GM19193 (cell line): Measurements from ENCODE around the gene ZNF500.

Source experiments
- POLR2A ChIP-seq: IDR thresholded peaks from 4 replicates; pipeline ENCODE4 v1.6.1; 2011; ENCODE audit not compliant: insufficient read depth, insufficient read length; ENCODE audit errors: extremely low read depth

ZNF500 gene

DNA sequence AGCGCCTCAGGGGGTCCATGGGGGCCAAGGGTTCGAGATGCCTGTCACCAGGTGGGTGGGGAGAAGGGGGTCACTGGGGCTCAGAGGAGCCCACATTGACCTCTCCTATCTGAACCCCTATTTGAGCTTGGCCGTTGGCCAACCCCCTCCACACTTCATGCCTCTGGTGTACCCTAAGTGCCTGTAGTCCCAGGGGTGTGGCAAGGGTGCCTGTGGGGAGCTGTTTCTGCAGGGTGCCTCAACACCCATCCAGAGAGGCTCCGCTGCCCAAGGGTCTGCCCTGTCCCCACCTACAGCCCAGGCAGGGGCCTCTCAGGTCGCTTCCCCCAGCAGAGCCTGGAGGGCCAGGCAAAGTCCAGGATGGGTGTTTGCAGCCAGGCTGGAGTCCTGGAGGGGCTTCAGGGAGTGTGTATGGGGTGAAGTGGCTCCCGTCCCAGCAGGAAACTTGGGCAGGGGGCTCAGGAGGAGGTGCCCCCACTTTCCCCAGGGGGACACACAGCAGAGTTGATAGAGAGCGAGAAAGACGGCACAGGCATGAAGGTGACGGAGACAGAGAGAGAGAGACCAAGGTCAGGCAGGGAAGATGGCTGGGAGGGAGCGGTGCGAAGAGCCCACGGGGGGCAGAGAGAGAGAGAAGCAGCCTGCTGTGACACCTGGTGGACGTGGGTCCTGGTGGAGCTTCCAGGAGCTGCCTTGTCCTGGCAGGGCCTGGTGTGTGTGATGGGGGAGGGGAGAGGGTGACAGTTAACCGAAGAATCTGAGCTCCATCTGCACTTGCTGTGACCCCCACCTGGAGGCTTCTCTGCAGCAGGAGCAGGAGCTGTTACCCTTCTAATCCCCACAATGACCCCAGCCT lies 20.9 kb upstream of the ZNF500 start, which contains the start of gene SEPTIN12:
Gene SEPTIN12, minus strand, starts transcription at position 719 of the 856 bp plus-strand sequence. Its CDS starts 700 bp downstream, at position 19.
- TF ChIP-seq POLR2A: no peak

DNA sequence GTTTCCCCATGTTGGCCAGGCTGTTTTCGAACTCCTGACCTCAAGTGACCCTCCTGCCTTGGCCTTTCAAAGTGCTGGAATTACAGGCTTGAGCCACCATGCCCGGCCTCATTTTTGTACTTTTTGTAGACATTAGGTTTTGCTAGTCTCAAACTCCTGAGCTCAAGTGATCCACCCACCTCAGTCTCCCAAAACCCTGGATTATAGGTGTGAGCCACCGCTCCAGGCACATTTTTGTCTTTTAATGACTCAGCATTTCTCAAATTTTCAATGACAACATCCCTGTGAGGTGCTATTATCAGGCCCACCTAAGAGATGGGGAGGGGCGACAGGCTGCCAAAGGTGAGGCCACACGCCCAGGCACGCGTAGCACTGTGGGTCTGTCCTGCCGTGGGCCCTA lies 20.1 kb upstream of the ZNF500 start:
- no peak for TF ChIP-seq POLR2A

DNA sequence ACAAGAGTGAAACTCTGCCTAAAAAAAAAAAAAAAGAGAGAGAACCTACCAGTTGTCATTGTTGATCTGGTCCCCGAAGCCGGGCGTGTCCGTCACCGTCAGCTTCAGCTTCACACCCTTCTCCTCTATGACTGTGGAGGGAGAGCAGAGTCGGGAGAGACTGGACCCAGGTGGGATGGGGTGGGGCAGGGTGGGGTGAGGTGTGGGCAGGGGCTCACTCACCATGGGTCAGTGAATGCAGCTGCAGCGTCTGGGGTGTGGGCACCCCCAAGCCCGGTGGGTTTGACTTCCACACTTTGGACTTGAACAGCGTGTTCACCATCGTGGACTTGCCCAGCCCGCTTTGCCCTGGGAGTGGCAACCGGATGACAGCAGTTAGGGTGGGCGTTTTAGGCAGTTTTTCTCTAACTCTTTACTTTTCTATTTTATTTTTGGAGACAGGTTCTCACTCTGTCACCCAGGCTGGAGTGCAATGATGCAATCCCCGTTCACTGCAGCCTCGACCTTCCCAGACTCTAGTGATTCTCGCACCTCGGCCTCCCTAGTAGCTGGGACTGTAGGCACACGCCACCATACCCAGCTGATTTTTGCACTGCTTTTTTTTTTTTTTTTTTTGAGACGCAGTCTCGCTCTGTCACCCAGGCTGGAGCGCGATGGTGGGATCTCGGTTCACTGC lies 18.9 kb upstream of the ZNF500 start:
- TF ChIP-seq POLR2A: no peak

DNA sequence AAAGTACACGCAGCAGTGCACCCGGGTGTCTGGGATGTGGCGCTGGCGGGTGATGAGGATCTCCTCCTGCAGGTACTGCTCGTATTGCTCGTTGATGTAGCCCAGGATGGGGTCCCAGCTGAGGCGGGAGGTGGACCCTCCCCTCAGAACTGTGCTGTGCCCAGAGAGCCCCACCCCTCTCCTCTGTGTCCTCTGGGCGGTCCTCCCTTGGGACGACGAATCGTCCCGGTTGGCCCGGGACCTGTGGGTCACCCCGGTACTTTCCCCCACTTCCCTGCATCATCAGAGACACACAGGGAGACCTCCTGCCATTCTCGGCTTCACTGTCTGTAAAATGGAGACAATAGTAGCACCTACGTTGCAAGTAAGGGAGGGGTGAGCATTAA lies 17.0 kb upstream of the ZNF500 start:
- TF ChIP-seq POLR2A: no peak

DNA sequence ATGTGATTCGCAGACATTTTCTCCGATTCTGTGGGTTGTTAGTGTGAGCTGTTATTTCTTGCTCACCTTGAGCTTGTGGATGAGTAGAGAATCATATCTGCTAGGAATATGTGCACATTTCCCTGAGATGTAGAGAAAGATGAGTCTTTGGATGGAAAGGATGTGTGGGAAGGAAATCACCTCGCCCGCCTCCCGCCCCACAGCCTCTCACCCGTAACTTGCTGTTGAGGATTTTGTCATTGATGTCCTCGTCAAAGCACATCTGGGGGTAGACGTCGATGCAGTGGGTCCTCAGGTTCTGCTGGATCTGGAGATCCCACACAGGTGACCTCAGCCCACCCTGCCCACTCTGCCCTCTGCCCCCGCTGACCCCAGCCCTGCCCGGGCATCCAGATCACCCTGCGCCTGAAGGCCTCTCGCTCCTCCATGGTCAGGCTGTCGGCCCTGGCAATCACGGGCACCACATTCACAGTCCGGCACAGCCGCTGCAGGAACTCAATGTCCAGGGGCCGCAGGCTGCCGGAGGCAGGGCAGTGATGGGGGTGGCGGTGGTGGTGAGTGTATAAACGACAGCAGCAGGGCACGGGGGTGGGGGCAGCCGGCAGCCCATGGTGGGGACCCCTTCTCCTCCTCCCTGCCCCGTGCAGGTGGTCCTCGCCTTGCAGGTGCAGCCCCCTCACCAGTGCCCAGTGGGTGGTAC lies 16.4 kb upstream of the ZNF500 start:
- no peak for TF ChIP-seq POLR2A

DNA sequence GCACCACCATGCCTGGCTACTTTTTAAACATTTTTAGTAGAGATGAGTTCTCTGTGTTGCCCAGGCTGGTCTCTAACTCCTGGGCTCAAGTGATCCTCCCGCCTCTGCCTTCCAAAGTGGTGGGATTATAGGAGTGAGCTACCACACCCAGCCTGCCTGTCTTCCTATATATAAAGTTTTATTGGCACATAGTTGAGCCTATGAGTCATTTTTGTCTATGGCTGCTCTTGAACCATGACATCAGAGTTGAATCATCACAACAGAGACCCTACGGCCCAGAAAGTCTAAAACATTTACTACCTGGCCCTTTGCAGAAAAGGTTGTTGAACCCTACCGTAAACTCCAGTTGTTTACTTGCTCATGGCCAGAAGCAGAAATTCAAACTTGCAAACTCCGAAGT lies 13.3 kb upstream of the ZNF500 start:
- no peak for TF ChIP-seq POLR2A

DNA sequence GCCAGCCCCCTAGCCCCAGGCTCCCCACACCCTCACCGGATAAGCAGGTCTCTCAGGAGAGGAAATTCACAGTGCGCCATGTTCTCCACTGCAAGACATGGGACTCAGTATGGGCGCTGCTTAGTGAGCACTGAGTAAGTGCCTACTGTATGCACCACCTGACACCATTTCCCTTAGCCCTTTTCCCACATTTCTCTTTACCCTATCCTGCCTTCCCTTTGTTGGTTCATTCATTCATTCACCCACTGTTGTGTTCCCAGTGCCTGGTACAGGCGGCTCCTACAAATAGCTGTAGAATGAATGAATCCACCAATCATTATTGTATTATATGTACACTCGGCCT lies 11.1 kb upstream of the ZNF500 start:
- no peak for TF ChIP-seq POLR2A

DNA sequence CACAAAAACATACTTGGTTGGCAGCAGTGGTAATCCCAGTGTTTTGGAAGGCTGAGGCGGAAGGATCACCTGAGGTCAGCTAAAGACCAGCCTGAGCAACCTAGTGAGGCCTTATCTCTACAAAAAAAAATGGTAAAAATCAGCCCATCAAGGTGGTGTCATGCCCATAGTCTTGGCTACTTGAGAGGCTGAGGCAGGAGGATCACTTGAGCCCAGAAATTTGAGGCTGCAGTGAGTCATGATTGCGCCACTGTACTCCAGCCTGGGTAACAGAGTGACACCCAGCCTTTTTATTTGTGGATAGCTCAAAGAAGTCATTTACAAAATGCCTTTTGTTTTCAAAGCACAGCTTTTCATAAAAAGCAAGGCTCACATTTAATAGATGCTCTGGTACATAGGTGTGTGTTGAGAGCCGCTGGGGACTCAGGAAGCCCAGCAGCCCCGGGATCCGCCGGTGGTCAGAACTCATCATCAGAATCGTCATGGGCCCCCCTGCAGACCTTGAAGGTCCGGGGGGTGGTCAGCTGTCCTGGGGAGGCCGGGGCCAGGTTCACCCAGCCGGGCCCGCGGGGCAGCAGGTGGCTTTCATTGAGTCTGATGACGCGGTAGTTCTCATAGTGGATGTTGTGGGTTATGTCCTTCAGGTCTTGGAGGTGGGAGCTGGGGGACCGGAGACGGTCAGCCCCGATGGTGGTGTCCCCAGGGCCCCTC lies 10.5 kb upstream of the ZNF500 start:
- no peak for TF ChIP-seq POLR2A

DNA sequence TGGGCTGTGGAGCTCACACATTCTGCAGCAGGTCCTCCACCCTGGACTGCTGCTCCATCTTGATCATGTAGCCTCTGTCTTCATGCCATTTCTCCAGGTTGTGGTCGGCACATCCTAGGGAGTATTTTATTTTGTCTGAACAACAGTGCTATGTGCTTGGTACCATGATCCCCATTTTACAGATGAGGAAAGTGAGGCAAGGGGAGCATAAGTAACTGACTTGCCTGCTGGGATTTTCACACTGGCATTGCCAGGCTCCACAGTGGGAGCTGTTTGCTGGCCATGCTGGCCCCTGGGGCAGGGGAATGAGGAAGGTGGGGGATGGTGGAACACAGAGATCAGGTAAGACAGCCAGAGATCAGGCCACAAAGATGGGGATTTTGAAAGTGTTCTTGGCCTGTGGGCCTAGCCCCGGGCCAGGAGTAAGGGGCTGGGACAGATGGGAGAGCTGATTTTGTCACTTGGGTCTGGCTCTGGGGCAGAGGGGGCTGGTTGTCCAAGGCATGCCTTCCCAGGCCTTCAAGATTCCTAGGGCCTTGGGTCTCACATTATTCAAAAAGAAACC lies 9.3 kb upstream of the ZNF500 start:
- TF ChIP-seq POLR2A: no peak

DNA sequence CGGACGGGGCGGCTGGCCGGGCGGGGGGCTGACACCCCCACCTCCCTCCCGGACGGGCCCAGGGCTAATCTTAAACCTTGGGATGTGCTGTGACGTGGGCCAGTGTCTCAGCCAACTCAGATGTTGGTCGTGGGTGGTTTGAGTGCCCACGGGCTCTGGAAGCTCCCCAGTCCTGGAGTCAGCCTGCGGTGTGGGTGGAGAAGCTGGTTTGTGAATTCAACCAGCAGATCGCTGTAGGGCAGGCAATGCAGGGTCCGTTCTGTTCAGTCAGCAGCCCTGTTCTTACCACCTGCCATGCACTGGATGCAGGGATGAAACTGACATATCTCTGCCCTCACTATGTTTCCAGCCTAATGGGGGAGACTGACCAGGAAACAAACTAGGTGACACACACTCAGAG lies 8.0 kb upstream of the ZNF500 start:
- no peak for TF ChIP-seq POLR2A

DNA sequence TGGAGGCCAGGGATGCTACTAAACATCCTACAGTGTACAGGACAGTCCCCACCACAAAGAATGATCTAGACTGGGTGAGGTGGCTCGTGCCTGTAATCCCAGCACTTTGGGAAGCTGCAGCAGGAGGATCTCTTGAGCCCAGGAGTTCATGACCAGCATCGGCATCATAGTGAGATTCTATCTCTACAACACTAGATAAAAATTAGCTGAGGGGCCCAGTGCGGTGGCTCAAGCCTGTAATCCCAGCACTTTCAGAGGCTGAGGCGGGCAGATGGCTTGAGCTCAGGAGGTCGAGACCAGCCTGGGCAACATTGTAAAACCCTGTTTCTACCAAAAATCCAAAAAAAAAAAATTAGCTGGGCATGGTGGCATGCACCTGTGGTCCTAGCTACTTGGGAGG lies 5.4 kb upstream of the ZNF500 start:
- no peak for TF ChIP-seq POLR2A

DNA sequence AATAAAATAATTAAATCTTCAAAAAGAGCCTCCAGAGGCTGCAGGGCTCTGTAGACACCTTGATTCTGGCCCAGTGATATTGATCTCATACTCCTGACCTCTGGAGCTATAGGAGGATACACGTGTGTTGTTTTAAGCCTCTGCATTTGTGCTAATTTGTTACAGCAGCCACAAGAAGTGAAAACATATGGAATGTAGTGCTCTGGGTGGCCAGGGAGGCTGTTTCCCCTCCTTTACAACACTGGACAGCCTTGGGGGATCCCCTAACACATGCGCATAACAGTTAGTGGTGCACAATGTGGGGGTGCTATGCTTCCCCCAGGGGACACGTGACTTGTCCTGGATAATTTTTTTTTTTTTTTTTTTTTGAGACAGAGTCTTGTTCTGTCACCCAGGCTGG lies 4.7 kb upstream of the ZNF500 start:
- no peak for TF ChIP-seq POLR2A

DNA sequence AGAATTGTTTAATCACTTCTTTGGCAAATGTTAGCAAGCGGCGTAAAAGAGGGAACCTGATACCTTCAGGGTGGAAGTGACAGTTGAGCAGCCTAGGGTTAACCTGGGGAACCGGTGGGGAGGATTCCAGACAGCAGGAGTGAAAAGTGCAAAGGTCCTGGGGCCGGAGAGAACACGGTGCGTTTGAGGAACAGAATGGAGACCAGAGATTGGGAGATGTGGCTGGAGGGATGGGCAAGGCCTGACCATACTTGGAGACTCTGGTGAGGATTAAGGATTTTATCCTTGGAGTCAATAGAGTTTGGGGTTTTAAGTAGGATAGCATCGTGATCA lies 2.3 kb upstream of the ZNF500 start:
- TF ChIP-seq POLR2A: no peak

DNA sequence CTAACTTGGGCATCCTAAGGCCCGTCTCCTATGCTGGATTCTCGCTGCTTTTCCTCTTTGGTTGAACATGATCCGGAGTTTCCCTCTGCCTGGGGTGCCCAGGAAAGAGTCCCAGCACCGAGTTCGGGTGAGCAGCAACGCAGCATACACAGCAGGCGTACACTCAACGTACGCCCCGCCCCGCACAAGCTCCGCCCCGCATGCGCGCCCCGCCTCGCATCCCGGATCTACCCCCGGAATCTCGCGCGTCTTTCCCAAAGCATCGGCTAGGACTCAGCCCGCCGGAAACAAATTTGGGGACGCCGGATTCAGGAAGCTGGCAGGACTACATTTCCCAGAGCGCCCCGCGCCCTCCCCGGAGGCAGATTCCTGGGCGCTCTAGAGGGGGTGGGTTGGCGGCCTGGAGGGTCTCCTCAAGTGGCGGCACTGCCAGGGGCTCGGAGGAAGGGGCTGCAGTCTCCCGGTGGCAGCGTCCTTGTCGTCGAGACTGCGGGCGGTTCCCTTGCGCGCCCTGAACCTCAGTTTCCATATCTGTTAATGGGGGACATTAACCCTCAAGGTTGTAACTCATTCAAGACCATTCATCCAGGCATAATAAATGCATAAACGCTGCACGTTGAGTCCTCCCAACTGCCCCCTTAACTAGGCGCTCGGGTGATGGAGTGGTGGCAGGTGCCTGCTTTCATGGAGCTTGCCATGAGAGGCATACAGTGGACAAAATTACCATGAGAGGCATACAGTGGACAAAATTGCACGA lies 1.8 kb upstream of the ZNF500 start:
- TF ChIP-seq POLR2A: peak; percentile 80

DNA sequence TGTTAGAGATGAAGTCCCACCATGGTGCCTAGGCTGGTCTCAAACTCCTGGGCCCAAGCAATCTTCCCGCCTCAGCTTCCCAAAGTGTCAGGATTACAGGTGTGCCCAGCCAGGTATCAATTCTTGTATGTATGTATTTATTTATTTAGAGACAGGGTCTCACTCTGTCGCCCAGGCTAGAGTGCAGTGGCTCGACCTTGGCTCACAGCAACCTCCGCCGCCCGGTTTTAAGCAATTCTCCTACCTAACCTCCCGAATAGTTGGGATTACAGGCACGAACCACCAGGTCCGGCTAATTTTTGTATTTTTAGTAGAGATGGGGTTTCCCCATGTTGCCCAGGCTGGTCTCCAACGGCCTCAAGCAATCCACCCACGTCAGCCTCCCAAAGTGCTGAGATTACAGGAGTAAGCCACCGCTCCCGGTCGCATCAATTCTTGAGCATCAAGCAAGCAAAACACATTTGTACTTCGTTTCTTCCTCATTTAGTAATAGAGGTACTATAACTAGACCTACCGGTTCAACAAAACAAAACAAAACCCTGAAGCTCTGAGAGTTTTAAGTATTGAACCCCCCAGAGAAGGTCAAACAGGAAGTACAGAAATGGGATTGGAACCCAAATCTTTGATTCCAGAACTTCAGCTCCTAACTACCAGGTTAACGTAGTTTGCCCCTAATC lies 1.0 kb upstream of the ZNF500 start:
- no peak for TF ChIP-seq POLR2A
